Measurements from ENCODE around the gene COQ7.

The COQ7 gene

DNA sequence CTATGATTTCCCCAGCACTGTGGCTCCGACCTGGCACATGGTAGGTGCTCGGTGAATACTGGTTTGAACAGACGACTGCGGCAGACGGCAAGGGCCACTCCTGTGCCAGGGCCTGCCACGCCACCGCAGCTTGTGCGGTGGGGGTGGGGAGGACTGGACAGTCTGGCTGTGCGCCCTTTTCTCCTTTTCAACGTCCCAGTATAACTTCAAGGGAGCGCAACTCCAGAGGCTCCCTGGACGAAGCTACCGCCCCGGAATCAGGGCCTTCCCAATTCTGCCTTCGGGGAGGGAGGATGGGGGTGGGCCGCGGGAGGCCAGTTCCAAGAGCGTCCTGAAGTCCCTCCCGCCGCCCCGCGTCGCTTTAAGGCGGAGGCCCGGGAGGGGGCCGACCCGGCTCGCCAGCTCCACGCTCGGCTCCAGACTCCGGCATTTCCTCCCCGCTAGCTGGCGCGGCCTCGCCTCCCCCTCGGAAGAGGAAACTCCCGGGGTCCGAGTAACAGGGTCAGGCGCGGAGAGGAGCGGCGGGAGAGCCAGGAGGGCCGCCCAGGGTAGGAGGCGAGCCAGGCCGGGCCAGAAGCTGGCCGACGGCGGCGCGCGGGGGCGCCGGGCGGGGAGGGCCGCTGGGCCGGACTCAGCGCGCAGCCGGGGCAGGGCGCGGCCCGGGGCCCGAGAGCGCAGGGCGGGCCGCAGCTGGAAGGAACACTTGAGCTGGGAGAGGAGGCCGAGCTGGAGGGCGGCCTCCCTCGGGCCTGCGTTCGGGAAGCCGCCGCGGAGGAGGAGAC is 46.4 kb downstream of the COQ7 start, which contains the start of gene ITPRIPL2:
Gene ITPRIPL2 (plus strand): TSS at position 388 of the 782 bp plus-strand sequence. CDS start 498 bp downstream, outside the sequence.
- DNase-seq (ENCODE audit: low read depth): no peak

DNA sequence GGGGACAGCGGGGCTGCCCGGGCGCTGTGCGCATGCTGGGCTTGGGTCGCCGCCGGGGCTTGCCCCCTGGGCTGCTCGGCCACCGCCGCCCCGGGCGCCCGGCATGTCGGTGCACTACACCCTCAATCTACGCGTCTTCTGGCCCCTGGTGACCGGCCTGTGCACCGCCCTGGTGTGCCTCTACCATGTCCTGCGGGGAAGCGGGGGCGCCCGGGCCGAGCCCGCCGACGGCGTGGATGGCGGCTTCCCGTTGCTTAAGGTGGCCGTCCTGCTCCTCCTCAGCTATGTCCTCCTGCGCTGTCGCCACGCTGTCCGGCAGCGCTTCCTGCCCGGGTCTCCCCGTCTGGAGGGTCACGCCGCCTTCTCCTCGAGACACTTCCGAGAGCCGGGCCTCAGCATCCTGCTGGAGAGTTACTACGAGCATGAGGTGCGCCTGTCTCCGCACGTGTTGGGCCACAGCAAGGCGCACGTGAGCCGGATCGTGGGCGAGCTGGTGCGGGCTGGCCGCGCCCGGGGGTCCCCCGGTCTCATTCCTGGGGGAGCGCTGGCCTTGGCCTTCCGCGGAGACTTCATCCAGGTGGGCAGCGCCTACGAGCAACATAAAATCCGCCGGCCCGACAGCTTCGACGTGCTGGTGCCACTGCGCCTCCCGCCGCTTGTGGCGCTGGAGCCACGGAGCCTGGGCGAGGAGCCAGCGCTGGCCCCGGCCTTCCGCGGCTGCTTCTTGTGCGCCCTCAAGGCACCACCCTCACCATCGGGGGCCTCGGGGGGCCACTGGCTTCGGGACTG is 47.1 kb downstream of the COQ7 start:
- no peak for DNase-seq (ENCODE audit: low read depth)

DNA sequence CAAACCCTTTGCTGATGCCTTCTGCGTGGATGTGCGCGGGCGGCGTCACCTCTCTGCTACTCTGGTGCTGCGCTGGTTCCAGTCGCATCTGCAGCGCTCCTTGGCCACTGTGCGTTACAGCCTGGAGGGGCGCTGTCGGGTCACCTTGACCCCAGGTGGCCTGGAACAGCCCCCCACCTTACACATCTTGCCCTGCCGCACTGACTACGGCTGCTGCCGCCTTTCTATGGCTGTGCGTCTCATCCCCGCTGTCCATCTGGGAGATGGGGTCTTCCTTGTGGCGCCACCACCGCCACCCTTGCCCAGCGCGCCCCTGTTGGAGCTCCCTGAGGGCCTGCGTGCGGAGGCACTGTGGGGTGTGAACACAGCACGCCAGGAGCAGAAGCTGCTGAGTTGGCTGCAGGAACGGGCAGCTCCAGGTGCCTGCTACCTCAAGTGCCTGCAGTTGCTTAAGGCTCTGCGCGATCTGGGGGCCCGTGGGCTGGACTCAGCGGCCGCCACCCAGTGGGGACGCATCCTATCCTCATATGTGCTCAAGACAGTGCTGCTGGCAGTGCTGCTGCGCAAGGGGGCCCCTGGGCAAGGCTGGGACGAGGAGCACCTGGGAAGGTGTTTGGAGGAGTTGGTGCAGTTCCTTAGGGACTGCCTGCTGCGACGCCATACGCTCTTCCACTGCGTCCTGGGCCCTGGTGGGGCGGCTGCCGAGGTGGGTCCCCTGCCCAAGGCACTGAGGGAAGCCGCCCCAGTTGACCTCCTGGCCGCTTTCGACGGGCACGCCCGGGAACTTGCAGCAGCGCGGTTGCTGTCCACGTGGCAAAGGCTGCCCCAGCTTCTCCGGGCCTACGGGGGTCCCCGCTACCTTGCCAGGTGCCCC is 48.0 kb downstream of the COQ7 start:
- no peak for DNase-seq (ENCODE audit: low read depth)

DNA sequence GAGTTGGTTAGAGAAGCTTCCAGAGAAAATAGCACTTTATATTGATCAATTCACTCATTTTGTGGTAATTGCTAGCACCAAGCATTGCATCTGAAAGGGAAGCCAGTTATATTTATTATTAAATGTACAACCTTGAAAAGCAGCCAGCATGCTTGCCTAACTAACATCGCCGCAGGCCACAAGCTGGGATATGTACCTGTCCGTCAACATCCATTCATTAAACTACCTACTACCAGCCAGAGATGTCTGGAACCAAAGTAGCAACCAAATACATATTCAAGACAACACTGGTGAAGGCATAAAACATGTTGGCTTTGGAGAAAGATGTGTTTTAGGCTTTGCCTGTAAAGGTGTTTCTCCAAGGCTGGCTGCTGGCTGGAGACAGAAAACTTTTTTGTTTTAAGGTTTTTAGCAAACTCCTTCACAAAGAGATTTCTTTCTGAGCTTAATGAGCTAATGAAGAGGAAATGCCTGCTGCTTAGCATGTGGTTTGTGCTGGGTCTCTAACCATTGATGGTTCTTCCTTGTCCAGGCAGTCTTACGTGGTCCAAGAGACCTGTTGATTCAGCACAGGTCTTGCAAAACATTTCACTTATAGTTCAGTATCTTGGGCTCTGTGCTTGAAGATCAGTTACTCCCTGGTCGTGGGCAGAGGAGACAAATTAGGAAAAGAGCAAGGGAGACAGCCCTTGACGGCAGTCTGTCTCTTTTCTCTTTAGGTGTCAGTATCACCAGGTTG is 49.5 kb downstream of the COQ7 start:
- no peak for DNase-seq (ENCODE audit: low read depth)

DNA sequence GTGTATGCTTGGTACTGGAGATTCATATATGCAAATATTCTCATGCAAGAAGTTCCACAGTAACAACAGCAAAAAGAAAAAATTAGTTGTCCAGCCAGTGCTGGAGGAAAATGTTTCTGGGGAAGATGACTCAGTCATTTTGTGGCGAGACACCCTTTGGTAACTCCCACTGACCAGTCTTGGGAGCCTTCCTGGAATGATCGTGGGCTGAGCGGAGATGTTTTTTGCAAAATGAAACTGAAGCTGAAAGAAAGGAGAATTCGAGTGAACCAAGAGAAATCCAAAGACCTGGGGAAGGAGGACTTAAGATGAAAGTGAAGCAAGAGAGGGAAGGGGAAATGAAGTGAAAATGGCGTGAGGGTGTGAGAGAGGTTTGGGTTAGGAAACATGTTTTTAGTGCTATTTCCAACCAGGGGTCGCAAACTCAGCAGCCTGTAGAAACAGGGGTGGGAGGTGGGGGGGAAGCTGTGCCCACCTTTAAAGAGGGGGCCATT is 51.6 kb downstream of the COQ7 start:
- DNase-seq (ENCODE audit: low read depth): no peak

DNA sequence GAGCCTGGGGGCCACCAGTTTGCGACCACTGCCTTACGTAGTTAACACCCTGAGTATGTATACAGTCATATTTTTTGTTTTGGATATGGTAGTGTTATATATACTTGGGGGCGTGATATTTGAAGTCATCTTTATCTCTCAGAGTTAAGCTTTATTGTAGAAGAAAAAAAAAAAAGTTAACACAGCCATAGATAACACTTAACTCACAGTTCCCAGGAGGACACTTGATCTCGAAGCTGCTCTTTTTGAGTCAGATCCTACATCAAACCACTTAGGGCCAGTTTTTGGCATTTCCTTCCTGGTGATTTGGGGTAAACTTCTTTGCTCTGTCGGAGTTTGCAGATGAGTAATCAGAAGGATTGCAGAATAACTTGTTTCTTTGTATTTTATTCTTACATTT is 52.1 kb downstream of the COQ7 start:
- no peak for DNase-seq (ENCODE audit: low read depth)

DNA sequence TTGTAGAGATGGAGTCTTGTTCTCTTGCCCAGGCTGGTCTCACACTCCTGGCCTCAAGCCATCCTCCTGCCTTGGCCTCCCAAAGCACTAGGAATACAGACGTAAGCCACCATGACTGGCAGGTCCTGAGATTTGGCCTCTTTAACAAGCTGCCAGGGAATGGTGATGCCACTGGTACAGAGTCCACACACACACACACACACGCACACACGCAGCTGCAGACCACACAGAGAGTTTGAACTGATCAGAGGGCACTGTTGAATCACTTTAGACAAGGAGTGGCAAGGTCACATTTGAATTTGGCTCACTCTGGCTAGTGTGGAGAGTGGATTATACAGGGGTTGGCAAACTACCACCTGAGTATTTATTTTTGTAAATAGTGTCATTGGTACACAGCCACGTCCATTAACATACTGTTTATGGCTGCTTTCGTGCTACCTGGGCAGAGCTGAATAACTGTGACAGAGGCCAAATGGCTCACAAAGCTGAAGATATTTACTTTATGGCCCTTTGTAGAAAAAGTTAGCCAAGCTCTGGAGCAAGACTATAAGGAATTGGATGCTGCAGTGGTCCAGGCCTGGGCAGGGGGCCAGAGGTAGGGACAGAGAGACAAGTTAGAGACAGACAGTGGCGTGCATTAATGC is 56.2 kb downstream of the COQ7 start:
- no peak for DNase-seq (ENCODE audit: low read depth)

DNA sequence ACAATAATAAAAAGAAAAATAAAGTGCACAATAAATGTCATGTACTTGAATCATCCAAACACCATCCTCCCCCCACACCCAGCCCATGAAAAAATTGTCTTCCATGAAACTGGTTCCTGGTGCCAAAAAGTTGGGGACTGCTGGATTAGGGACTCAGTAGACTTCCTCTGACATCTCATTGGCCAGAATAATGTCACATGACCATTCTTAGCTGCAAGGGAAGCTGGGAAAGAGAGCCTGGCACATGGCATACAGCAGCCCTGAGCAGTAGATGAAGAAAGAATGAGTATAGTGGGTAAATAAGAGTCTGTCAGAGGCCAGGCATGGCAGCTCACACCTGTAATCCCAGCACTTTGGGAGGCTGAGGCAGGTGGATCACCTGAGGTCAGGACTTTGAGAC is 58.9 kb downstream of the COQ7 start:
- DNase-seq (ENCODE audit: low read depth): no peak

DNA sequence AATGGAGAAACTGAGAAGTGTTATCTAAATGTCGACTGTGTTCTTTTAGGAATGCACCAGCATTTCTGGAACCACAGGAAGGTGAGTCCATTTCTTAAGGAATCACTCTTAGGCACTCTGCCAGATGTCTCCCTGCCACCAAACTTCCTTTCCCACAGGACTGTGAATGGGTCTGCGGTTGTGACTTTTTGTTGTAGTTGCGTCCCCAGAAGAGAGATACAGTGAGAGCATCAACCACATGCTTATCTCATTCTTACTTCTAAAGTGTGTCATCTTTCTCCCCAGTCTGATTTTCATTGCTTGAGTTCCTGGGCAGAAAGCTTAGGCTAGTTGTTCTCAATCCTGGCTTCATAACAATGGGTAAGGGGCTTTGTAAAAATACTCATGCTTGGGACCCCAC is 59.8 kb downstream of the COQ7 start:
- no peak for DNase-seq (ENCODE audit: low read depth)

DNA sequence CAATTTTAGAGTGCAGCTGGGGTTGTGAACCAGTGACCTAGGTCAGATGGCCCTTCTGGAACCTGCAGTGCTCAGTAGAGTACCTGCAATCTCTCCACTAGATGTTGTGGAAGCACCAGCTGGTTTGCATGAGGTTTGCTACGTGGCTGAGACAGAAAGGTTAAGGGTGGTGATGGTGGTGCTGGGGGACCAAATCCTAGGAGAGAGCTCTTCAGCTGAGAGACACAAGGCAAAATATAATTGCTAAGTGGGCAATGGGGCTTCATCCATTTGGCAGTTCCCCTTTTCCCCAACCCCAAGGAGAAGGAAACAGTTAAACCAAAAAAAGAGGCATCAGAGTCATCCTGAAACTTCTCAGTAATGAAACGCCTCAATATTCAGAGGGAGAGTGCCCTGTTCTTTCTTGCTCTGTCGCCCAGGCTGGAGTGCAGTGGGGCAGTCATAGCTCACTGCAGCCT is 60.3 kb downstream of the COQ7 start:
- DNase-seq (ENCODE audit: low read depth): no peak

DNA sequence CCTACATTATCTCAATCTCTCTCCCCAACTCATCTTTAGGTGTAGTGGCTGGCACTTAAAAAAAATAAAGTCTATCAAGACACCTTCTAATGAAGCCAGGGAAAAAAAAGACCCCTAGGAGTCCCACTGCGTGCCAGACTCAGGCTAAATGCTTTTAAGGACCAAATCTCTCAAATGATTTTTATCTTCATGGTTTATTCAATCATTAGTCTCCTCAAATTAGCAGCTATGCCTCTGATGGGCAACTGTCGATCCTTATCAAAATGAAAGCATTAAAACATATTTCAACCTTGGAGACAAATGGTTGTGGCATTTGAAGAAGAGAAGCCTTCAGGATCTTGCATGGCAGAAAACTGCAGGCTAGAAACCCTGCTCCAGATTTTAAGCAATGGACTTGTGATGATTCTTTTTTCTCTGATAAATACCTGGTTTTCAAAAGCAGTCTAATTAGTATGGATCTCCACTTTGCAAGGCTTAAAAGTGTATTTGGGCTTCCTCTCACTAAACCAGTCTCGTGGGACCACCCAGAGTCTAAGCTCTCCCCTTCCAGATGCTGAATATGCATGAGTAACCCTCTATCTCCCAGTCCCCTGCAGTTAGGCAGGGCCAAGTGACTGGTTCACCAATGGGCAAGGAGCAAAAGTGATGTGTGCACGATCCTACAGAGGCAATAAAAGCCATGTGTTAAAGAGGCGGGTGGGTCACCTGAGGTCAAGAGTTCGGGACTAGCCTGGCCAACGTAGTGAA is 61.2 kb downstream of the COQ7 start:
- DNase-seq (ENCODE audit: low read depth): no peak

Measured in T-helper 22 cell (primary cell).